ENCODE measurements around the gene CHST15. TPM values are rescaled to one million over a fixed set of nuclear protein-coding genes. Genes with fewer than 3 reads are reported as not detected.

Gene CHST15
- total RNA-seq, 1 donor from 2014 or later: 11.1 TPM

DNA sequence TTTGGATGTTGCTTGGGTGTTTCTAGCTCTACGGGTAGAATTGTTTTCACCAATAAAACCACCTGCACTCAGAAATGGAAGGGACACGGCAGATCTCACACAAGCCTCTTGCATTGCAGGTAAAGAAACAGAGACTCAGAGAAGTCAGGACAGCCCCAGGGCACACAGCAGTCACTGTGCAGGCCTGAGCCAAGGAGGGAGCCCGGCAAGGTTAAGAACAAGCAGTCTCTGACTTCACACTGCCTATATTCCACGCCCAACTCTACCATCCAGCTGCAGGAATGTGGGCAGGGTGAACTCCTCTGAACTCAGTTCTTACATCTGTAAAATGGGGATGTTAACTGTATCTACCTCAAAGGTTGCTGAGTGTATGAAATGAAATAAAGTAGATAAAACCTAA, 15.4 kb downstream of the CHST15 start:
- FAIRE-seq: peak; percentile 13
- TF ChIP-seq, protein P1, sequence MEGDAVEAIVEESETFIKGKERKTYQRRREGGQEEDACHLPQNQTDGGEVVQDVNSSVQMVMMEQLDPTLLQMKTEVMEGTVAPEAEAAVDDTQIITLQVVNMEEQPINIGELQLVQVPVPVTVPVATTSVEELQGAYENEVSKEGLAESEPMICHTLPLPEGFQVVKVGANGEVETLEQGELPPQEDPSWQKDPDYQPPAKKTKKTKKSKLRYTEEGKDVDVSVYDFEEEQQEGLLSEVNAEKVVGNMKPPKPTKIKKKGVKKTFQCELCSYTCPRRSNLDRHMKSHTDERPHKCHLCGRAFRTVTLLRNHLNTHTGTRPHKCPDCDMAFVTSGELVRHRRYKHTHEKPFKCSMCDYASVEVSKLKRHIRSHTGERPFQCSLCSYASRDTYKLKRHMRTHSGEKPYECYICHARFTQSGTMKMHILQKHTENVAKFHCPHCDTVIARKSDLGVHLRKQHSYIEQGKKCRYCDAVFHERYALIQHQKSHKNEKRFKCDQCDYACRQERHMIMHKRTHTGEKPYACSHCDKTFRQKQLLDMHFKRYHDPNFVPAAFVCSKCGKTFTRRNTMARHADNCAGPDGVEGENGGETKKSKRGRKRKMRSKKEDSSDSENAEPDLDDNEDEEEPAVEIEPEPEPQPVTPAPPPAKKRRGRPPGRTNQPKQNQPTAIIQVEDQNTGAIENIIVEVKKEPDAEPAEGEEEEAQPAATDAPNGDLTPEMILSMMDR (IDR thresholded peaks at IDR 0.05; ENCODE audit: insufficient read depth, low read length, severe bottlenecking): no peak
- Histone ChIP-seq H3K27me3 (ENCODE audit: control insufficient read depth, insufficient read depth, low read length) (no peaks in the 10 kb centered on the region), H3K4me3 (ENCODE audit: low read depth, low read length) (no peak overlapping the region), H3K36me3 (ENCODE audit: control insufficient read depth, insufficient read depth, low read length) (no peaks in the 10 kb centered on the region)
- no peak for DNase-seq (ENCODE audit: low read depth)

DNA sequence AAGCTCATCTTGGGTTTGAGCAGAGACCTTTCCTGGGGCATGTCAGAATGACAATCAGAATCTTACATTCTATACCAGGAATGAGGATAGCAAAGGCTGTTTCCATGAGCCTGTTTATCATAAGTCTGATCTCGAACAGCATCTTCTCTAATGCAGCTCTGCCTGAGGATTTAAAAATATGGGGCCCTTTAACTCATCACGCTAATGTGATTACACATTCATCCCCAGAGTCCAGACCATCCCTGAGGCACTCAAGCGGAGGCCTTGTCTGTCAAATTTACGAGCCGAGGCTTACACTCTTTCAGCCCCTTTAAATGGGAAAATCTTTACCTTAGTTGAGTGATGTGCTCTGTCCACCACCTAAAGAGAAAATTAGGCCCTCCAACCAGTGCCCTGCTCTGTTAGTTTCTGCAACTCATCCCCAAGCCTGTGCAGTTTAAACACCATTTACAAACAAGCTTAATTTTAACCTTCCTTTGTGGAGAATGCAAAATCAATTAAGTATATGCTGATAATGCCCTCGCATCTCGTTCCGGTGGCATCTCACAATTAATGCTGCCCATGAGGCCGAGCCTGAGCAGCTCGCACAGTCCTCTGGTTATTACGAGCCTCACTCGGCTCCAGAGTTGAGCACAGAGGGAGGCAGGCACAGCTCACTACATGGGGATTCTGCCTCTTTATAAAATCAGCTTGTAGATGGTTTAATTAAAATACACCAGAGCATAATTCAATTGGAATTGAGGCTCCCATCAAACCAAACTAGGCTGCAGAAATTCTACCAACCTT, 16.0 kb downstream of the CHST15 start:
- TF ChIP-seq, protein P1 (IDR thresholded peaks at IDR 0.05; ENCODE audit: insufficient read depth, low read length, severe bottlenecking): no peak
- no peak overlapping the region for H3K4me3 ChIP-seq (ENCODE audit: low read depth, low read length)
- DNase-seq (ENCODE audit: low read depth) (no peak), FAIRE-seq (no peak)
- no peaks in the 10 kb centered on the region for H3K27me3 ChIP-seq (ENCODE audit: control insufficient read depth, insufficient read depth, low read length)
- no peaks in the 10 kb centered on the region for H3K36me3 ChIP-seq (ENCODE audit: control insufficient read depth, insufficient read depth, low read length)

DNA sequence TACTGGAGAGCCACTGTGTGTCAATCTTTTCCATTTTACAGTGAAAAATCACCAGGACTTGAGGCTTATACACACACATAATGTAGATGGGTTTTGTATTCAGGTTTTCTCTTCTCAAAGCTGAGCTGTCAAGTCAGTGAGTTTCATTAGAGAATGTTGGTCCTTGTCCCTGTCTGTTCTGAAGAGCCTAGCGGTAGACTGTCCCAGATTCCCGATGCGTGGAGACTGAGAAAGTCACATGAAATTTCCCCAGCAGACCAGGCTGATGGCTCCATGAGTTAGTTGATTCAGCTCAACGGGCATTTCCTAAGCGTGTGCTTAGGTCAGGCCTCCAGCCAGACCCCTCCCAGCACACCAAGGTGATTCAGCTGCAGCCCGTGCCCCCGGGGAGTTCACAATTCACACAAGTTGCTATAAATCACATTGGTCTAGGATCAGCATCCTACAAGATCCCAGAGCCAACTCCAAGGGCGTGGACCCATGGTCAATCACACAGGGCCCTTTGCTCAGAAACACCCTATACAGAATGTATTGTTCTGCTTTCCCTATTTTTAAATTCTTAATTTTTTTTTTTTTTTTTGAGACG, 17.2 kb downstream of the CHST15 start:
- no peak for FAIRE-seq
- Histone ChIP-seq H3K4me3 (ENCODE audit: low read depth, low read length) (no peak overlapping the region), H3K27me3 (ENCODE audit: control insufficient read depth, insufficient read depth, low read length) (no peaks in the 10 kb centered on the region), H3K36me3 (ENCODE audit: control insufficient read depth, insufficient read depth, low read length) (no peaks in the 10 kb centered on the region)
- DNase-seq (ENCODE audit: low read depth): no peak
- TF ChIP-seq, protein P1 (IDR thresholded peaks at IDR 0.05; ENCODE audit: insufficient read depth, low read length, severe bottlenecking): no peak

DNA sequence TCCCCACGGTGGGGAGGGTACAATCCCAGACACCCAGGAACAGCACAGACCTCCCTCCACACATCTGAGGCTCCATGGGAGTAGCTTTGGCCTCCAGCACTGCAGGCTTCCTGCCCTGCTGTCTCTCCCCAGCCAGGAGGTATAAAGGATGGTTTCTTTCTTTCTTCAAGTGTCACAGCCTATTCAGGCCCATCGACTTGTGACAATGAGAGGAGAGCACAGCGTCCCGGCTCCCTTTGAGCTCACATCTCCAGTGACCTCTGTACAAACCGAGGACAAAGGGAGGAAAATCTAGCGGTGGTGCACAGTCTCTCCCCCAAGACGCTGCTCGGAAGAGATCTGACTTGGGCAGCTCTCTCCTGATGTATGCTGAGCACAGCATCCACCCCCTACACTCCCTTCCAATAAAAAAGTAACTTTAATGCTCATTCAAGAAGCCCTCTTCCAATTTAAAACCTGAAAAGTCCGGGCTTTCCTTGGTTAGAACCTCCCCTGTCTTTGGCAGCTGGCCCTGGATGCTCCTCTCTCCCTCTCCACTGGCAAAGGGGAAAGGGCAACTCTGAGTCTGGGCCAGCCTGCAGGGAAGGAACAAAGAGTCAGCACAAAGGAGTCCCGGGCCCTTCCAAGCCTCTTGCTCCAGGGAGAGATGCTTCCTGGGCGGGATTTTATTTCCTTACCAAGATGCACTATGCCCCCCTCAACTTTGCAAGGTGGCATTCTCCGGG, 18.0 kb downstream of the CHST15 start:
- no peak overlapping the region for H3K4me3 ChIP-seq (ENCODE audit: low read depth, low read length)
- DNase-seq (ENCODE audit: low read depth) (no peak), FAIRE-seq (no peak)
- no peaks in the 10 kb centered on the region for H3K36me3 ChIP-seq (ENCODE audit: control insufficient read depth, insufficient read depth, low read length)
- no peaks in the 10 kb centered on the region for H3K27me3 ChIP-seq (ENCODE audit: control insufficient read depth, insufficient read depth, low read length)
- TF ChIP-seq, protein P1 (IDR thresholded peaks at IDR 0.05; ENCODE audit: insufficient read depth, low read length, severe bottlenecking): no peak

DNA sequence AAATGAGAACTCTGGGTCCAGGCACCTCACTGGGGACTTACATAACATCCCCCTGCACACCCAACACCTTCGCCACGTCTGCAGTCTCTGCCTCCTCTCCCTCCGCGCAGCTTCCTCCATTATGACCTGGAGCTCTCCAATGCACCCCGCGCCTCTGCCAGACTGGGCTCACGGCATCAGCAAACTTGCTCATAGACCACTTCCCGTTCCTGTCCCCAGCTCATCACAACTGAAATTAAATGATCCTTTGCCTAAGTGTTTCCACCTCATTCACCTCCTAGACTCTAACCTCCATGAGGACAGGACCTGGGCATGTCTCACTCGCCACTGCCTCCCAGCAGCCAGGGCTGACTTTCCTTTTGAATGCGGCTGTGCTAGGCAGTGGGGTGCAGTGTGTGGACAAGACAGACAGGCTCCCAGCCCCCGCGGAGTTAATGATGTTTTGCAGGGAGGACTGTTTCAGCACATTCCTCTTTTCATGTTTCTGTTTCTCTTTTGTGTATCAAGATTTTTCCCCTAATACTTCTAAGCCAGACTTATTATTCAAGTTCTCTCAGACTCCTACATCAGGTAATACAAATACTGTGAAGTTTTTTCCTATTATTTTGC, 18.8 kb downstream of the CHST15 start:
- FAIRE-seq: no peak
- H3K36me3 ChIP-seq (ENCODE audit: control insufficient read depth, insufficient read depth, low read length): no peaks in the 10 kb centered on the region
- no peak for DNase-seq (ENCODE audit: low read depth)
- no peak overlapping the region for H3K4me3 ChIP-seq (ENCODE audit: low read depth, low read length)
- TF ChIP-seq, protein P1 (IDR thresholded peaks at IDR 0.05; ENCODE audit: insufficient read depth, low read length, severe bottlenecking): no peak
- no peaks in the 10 kb centered on the region for H3K27me3 ChIP-seq (ENCODE audit: control insufficient read depth, insufficient read depth, low read length)
